HEK293 (cell line): Measurements from ENCODE around the gene DCAF8L1.

Experiments used
- CTCF ChIA-PET: fragments of 350-600 bp; formaldehyde crosslinking; extraction: SDS; loops from one replicate; lab custom pipeline; 2021; ENCODE audit warnings: antibody characterized with exemption; lab: Yijun Ruan, JAX
- POLR2A ChIA-PET: fragments of 300-600 bp; formaldehyde crosslinking; extraction: SDS; loops from one replicate; lab custom pipeline; 2020; ENCODE audit warnings: antibody characterized with exemption, inconsistent platforms; lab: Yijun Ruan, JAX
- H3K27ac ChIP-seq: fragments of 200-500 bp; sonication (Bioruptor generic); 2 replicates; pipeline ENCODE4 v1.5.1; 2014; ENCODE audit warnings: low read depth, low read length, control low read depth, inconsistent platforms; ENCODE audit errors: extremely low read depth
- H3K36me3 ChIP-seq, 2 experiments: fragments of 200-500 bp in 1 of 2; sonication (Bioruptor generic) in 1 of 2; 1 replicate in 1 of 2; 2 replicates in 1 of 2; pipeline ENCODE4 v1.5.1; 2014 to 2017; ENCODE audit warnings: inconsistent platforms in 2 of 2, low read length in 2 of 2; ENCODE audit not compliant: control insufficient read depth in 2 of 2, insufficient read depth in 1 of 2
- H3K4me1 ChIP-seq: fragments of 200-500 bp; sonication (Bioruptor generic); 2 replicates; pipeline ENCODE4 v1.5.1; 2014; ENCODE audit warnings: mild to moderate bottlenecking, low read length, inconsistent platforms; ENCODE audit not compliant: control insufficient read depth, insufficient read depth
- H3K4me3 ChIP-seq: 2 replicates; pipeline ENCODE4 v1.5.1; 2011; ENCODE audit warnings: low read depth, mild to moderate bottlenecking, control low read depth, low read length, moderate library complexity
- H3K9me3 ChIP-seq: fragments of 200-500 bp; sonication (Bioruptor generic); 2 replicates; pipeline ENCODE4 v1.5.1; 2014; ENCODE audit warnings: low read depth, low read length, inconsistent platforms; ENCODE audit not compliant: control insufficient read depth, insufficient read depth
- ELK4 ChIP-seq: IDR thresholded peaks from 2 replicates; pipeline ENCODE4 v1.6.1; 2011; ENCODE audit warnings: mild to moderate bottlenecking, low read depth, low read length, borderline replicate concordance
- FEZF1 ChIP-seq: fragments of 450-650 bp; formaldehyde crosslinking; IDR thresholded peaks from 2 replicates; pipeline ENCODE4 v1.5.1; 2016; ENCODE audit warnings: missing biosample characterization, missing genetic modification characterization
- KLF10 ChIP-seq: fragments of 450-650 bp; IDR thresholded peaks from 2 replicates; pipeline ENCODE4 v1.5.1; 2018; ENCODE audit warnings: missing biosample characterization, mild to moderate bottlenecking, missing genetic modification characterization
- KLF7 ChIP-seq: fragments of 450-650 bp; formaldehyde crosslinking; IDR thresholded peaks from 2 replicates; pipeline ENCODE4 v1.5.1; 2016; ENCODE audit warnings: missing biosample characterization, missing genetic modification characterization, borderline replicate concordance
- MZF1 ChIP-seq: fragments of 450-650 bp; formaldehyde crosslinking; IDR thresholded peaks from 2 replicates; pipeline ENCODE4 v1.5.1; 2017; ENCODE audit warnings: missing biosample characterization, missing genetic modification characterization, borderline replicate concordance
- SCRT1 ChIP-seq: fragments of 450-650 bp; formaldehyde crosslinking; IDR thresholded peaks from 2 replicates; pipeline ENCODE4 v1.5.1; 2016; ENCODE audit warnings: missing biosample characterization, missing genetic modification characterization, borderline replicate concordance
- SP2 ChIP-seq: fragments of 450-650 bp; formaldehyde crosslinking; IDR thresholded peaks from 2 replicates; pipeline ENCODE4 v1.5.1; 2016; ENCODE audit warnings: missing biosample characterization, missing genetic modification characterization
- ZBTB17 ChIP-seq: fragments of 450-650 bp; formaldehyde crosslinking; IDR thresholded peaks from 2 replicates; pipeline ENCODE4 v1.5.1; 2016; ENCODE audit warnings: missing biosample characterization, missing genetic modification characterization
- ZBTB20 ChIP-seq: fragments of 450-650 bp; formaldehyde crosslinking; IDR thresholded peaks from 2 replicates; pipeline ENCODE4 v1.5.1; 2016; ENCODE audit warnings: missing biosample characterization, missing genetic modification characterization
- ZBTB26 ChIP-seq: fragments of 450-650 bp; formaldehyde crosslinking; optimal IDR thresholded peaks from 2 replicates; pipeline ENCODE3; 2016; ENCODE audit warnings: missing biosample characterization, mild to moderate bottlenecking, missing genetic modification characterization
- ZBTB44 ChIP-seq: fragments of 450-650 bp; IDR thresholded peaks from 2 replicates; pipeline ENCODE4 v1.5.1; 2018; ENCODE audit warnings: missing biosample characterization, mild to moderate bottlenecking, missing genetic modification characterization
- ZFP3 ChIP-seq: fragments of 450-650 bp; formaldehyde crosslinking; IDR thresholded peaks from 2 replicates; pipeline ENCODE4 v1.5.1; 2016; ENCODE audit warnings: low read depth, missing biosample characterization, missing genetic modification characterization
- ZNF202 ChIP-seq: fragments of 450-650 bp; formaldehyde crosslinking; IDR thresholded peaks from 2 replicates; pipeline ENCODE4 v1.5.1; 2016; ENCODE audit warnings: missing biosample characterization, missing genetic modification characterization, borderline replicate concordance
- ZNF223 ChIP-seq: fragments of 450-650 bp; formaldehyde crosslinking; IDR thresholded peaks from 2 replicates; pipeline ENCODE4 v1.5.1; 2016; ENCODE audit warnings: missing biosample characterization, missing genetic modification characterization
- ZNF292 ChIP-seq: fragments of 450-650 bp; formaldehyde crosslinking; IDR thresholded peaks from 2 replicates; pipeline ENCODE4 v1.5.1; 2016; ENCODE audit warnings: low read depth, missing biosample characterization, missing genetic modification characterization, borderline replicate concordance
- ZNF426 ChIP-seq: fragments of 450-650 bp; formaldehyde crosslinking; IDR thresholded peaks from 2 replicates; pipeline ENCODE4 v1.5.1; 2017; ENCODE audit warnings: missing biosample characterization, missing genetic modification characterization, mild to moderate bottlenecking, inconsistent platforms, moderate library complexity
- ZNF433 ChIP-seq: fragments of 450-650 bp; formaldehyde crosslinking; IDR thresholded peaks from 2 replicates; pipeline ENCODE4 v1.5.1; 2016; ENCODE audit warnings: missing biosample characterization, missing genetic modification characterization, low read depth
- ZNF501 ChIP-seq: fragments of 450-650 bp; formaldehyde crosslinking; IDR thresholded peaks from 2 replicates; pipeline ENCODE4 v1.5.1; 2016; ENCODE audit warnings: missing biosample characterization, missing genetic modification characterization
- ZNF558 ChIP-seq: fragments of 450-650 bp; formaldehyde crosslinking; IDR thresholded peaks from 2 replicates; pipeline ENCODE4 v1.5.1; 2016; ENCODE audit warnings: missing biosample characterization, missing genetic modification characterization
- ZNF561 ChIP-seq: fragments of 450-650 bp; IDR thresholded peaks from 2 replicates; pipeline ENCODE4 v1.5.1; 2018; ENCODE audit warnings: missing biosample characterization, missing genetic modification characterization, borderline replicate concordance
- ZNF610 ChIP-seq: fragments of 450-650 bp; formaldehyde crosslinking; IDR thresholded peaks from 2 replicates; pipeline ENCODE4 v1.5.1; 2016; ENCODE audit warnings: missing biosample characterization, missing genetic modification characterization, borderline replicate concordance
- ZNF626 ChIP-seq: fragments of 450-650 bp; sonication (Bioruptor Pico); formaldehyde crosslinking; IDR thresholded peaks from 2 replicates; pipeline ENCODE4 v1.5.1; 2018; ENCODE audit warnings: missing biosample characterization, missing genetic modification characterization, inconsistent platforms
- ZNF704 ChIP-seq: fragments of 450-650 bp; formaldehyde crosslinking; IDR thresholded peaks from 2 replicates; pipeline ENCODE4 v1.5.1; 2016; ENCODE audit warnings: missing biosample characterization, missing genetic modification characterization
- ZNF777 ChIP-seq: fragments of 450-650 bp; formaldehyde crosslinking; IDR thresholded peaks from 2 replicates; pipeline ENCODE4 v1.5.1; 2017; ENCODE audit warnings: missing biosample characterization, missing genetic modification characterization, borderline replicate concordance
- ZNF785 ChIP-seq: fragments of 450-650 bp; formaldehyde crosslinking; IDR thresholded peaks from 2 replicates; pipeline ENCODE4 v1.5.1; 2016; ENCODE audit warnings: missing biosample characterization, missing genetic modification characterization
- ZNF837 ChIP-seq: fragments of 450-650 bp; formaldehyde crosslinking; IDR thresholded peaks from 2 replicates; pipeline ENCODE4 v1.5.1; 2016; ENCODE audit warnings: missing biosample characterization, missing genetic modification characterization
- ZSCAN16 ChIP-seq: fragments of 450-650 bp; formaldehyde crosslinking; IDR thresholded peaks from 2 replicates; pipeline ENCODE4 v1.5.1; 2016; ENCODE audit warnings: missing biosample characterization, missing genetic modification characterization
- ZSCAN23 ChIP-seq: fragments of 450-650 bp; formaldehyde crosslinking; IDR thresholded peaks from 2 replicates; pipeline ENCODE4 v1.5.1; 2016; ENCODE audit warnings: missing biosample characterization, missing genetic modification characterization
- ZXDB ChIP-seq: fragments of 450-650 bp; formaldehyde crosslinking; IDR thresholded peaks from 2 replicates; pipeline ENCODE4 v1.5.1; 2016; ENCODE audit warnings: missing biosample characterization, missing genetic modification characterization

DCAF8L1 gene

GRCh38 chrX:28016823-28017222 lies 35.6 kb upstream of the DCAF8L1 start:
- POLR2A ChIA-PET: no interaction called here
- Histone ChIP-seq H3K9me3 (no peaks in the 10 kb centered on the region), H3K4me3 (no peak overlapping the region), H3K4me1 (no peaks in the 10 kb centered on the region), H3K27ac (no peak overlapping the region), H3K36me3 (no peaks in the 10 kb centered on the region)
- no peak for TF ChIP-seq ZNF501
- no peak for TF ChIP-seq ZNF704 (tag by site-specific recombination)
- TF ChIP-seq FEZF1: no peak
- no peak for TF ChIP-seq ZFP3 (tag by site-specific recombination)
- TF ChIP-seq MZF1 (tag by site-specific recombination): no peak
- no peak for TF ChIP-seq ZNF610 (tag by site-specific recombination)
- no peak for TF ChIP-seq SP2 (tag by site-specific recombination)
- TF ChIP-seq ZSCAN23 (tag by site-specific recombination): no peak
- TF ChIP-seq ZNF561 (tag by site-specific recombination): no peak
- no peak for TF ChIP-seq ZBTB44
- no peak for TF ChIP-seq ZBTB17 (tag by site-specific recombination)
- no peak for TF ChIP-seq KLF7 (tag by site-specific recombination)
- TF ChIP-seq ZNF202 (tag by site-specific recombination): no peak
- no peak for TF ChIP-seq ZNF223
- TF ChIP-seq ZNF777 (tag by site-specific recombination): no peak
- CTCF ChIA-PET: no interaction called here

- H3K4me3 ChIP-seq: no peak overlapping the region
- no peaks in the 10 kb centered on the region for H3K36me3 ChIP-seq
- ChIA-PET POLR2A (no interaction called here), CTCF (no interaction called here)
- TF ChIP-seq ZNF837 (tag by site-specific recombination) (no peak), ZBTB26 (tag by site-specific recombination) (no peak), ZNF626 (tag by site-specific recombination) (no peak), ZNF433 (no peak)
- no peak overlapping the region for H3K27ac ChIP-seq
- H3K4me1 ChIP-seq: no peaks in the 10 kb centered on the region
- H3K9me3 ChIP-seq: no peaks in the 10 kb centered on the region
Observed at GRCh38 chrX:28015993-28016392, 34.7 kb upstream of the DCAF8L1 start.

GRCh38 chrX:28010875-28011274 lies 29.6 kb upstream of the DCAF8L1 start:
- no peak overlapping the region for H3K4me3 ChIP-seq
- no peak overlapping the region for H3K27ac ChIP-seq
- no peaks in the 10 kb centered on the region for H3K4me1 ChIP-seq
- POLR2A ChIA-PET: no interaction called here
- H3K36me3 ChIP-seq: no peaks in the 10 kb centered on the region
- no peaks in the 10 kb centered on the region for H3K9me3 ChIP-seq
- CTCF ChIA-PET: interaction anchor here (0.6 kb wide), 1 partner anchor 271 kb away, joined by 3 read pairs; no protein-coding TSS in a partner anchor
- TF ChIP-seq ZNF785 (tag by site-specific recombination) (no peak), ZBTB20 (no peak), ZNF292 (no peak), ZNF558 (tag by site-specific recombination) (no peak), ELK4 (no peak), KLF10 (no peak), ZXDB (tag by site-specific recombination) (no peak), ZNF426 (tag by site-specific recombination) (no peak), ZSCAN16 (tag by site-specific recombination) (no peak), SCRT1 (tag by site-specific recombination) (no peak)
